Prostate gland (tissue), 2 donors: ENCODE measurements around the gene USP13. TPM values are rescaled to one million over a fixed set of nuclear protein-coding genes. Genes with fewer than 3 reads are reported as not detected.
"Not testable (repeated sequence)": the region's sequence is repeated elsewhere in the genome, so short reads cannot be mapped to it uniquely, and the experiment has no call there.

Experiments
- DNase-seq: peaks from one replicate; pipeline ENCODE4 v3.0.0-alpha.2; 2019; ENCODE audit warnings: low spot score
- H3K27ac ChIP-seq, 2 donors: fragments of 200-600 bp; sonication (generic); 2 replicates each; pipeline ENCODE4 v1.5.1; 2017 to 2019
- H3K27me3 ChIP-seq: fragments of 200-600 bp; sonication (generic); replicated peaks from 2 replicates; pipeline ENCODE4 v1.5.1; 2019; ENCODE audit not compliant: insufficient read depth
- H3K36me3 ChIP-seq, 2 donors: fragments of 200-600 bp; sonication (generic); 1 replicate in 1 of 2; 2 replicates in 1 of 2; pipeline versions ENCODE4 v1.5.1 to v1.8.1; 2017 to 2019
- H3K4me1 ChIP-seq: fragments of 200-600 bp; sonication (generic); replicated peaks from 2 replicates; pipeline ENCODE4 v1.5.1; 2019
- H3K4me3 ChIP-seq, 2 donors: fragments of 200-600 bp; sonication (generic); 2 replicates each; pipeline ENCODE4 v1.5.1; 2017 to 2019
- H3K9me3 ChIP-seq: fragments of 200-600 bp; sonication (generic); 2 replicates; pipeline ENCODE4 v1.5.1; 2017
- POLR2A ChIP-seq: fragments of 450-650 bp; IDR thresholded peaks from one replicate; pipeline ENCODE4 v1.6.1; 2016; ENCODE audit warnings: antibody characterized with exemption, mild to moderate bottlenecking
- POLR2AphosphoS5 ChIP-seq: sonication (generic); formaldehyde crosslinking; IDR thresholded peaks from one replicate; pipeline ENCODE4 v1.6.1; 2017; ENCODE audit warnings: antibody characterized with exemption
- WGBS: methylation state at CpG from one replicate; pipeline ENCODE4 v1.1.5; 2018; 5-methylcytosine and 5-hydroxymethylcytosine counted together
- intact Hi-C: fragments of 100-400 bp; cut with DNase I; formaldehyde crosslinking; loops from one replicate; pipeline ENCODE4 v1.14.2; 2022
- total RNA-seq, 2 donors: library from RNA; depleted of rRNA; stranded (reverse); fragments of >200 nt; gene quantifications; one replicate each; pipeline ENCODE4 v1.1.0, GENCODE V29; 2016
- TF ChIP-seq, protein P1 (sequence below), 4 experiments: fragments of 200-600 bp in 2 of 4; fragments of 450-650 bp in 2 of 4; sonication (generic) in 2 of 4; IDR thresholded peaks; 1 replicate in 3 of 4; 2 replicates in 1 of 4; pipeline ENCODE4 v1.5.1; 2016 to 2019; ENCODE audit warnings: antibody characterized with exemption in 4 of 4, mild to moderate bottlenecking in 2 of 4, moderate library complexity in 2 of 4

USP13 gene
- total RNA-seq, 2 donors from 2014 or later, result 11.7 to 52.6 TPM

DNA sequence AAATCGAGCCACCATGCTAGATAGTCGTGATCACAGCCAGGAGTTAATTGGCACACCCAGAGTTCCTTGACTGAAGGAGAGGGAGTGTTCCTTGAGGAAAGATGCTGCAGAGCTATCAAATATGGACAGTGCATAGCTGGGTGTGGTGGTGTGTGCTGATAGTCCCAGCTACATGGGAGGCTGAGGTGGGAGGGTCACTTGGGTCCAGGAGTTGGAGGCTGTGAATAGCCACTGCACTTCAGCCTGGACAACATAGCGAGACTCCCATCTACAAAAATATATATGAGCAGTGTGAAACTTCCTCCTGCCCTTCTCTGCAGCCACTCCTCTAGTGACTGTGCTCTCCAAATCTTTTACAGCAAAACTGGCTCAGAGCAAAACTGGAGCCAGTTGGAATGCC lies 10.0 kb upstream of the USP13 start:
- intact Hi-C loops, result no loop called here
- Histone ChIP-seq H3K9me3 (no peaks in the 10 kb centered on the region), H3K27me3 (no peaks in the 10 kb centered on the region), H3K27ac (no peak overlapping the region), H3K36me3 (no peaks in the 10 kb centered on the region), H3K4me1 (no peaks in the 10 kb centered on the region), H3K4me3 (no peak overlapping the region)
- TF ChIP-seq, protein P1, sequence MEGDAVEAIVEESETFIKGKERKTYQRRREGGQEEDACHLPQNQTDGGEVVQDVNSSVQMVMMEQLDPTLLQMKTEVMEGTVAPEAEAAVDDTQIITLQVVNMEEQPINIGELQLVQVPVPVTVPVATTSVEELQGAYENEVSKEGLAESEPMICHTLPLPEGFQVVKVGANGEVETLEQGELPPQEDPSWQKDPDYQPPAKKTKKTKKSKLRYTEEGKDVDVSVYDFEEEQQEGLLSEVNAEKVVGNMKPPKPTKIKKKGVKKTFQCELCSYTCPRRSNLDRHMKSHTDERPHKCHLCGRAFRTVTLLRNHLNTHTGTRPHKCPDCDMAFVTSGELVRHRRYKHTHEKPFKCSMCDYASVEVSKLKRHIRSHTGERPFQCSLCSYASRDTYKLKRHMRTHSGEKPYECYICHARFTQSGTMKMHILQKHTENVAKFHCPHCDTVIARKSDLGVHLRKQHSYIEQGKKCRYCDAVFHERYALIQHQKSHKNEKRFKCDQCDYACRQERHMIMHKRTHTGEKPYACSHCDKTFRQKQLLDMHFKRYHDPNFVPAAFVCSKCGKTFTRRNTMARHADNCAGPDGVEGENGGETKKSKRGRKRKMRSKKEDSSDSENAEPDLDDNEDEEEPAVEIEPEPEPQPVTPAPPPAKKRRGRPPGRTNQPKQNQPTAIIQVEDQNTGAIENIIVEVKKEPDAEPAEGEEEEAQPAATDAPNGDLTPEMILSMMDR (IDR thresholded peaks at IDR 0.05), result no peak
- TF ChIP-seq POLR2AphosphoS5, result no peak
- no peak for TF ChIP-seq POLR2A
- WGBS, result 77% methylated on average over 3 of the region's 3 CpGs
- DNase-seq, result no peak

DNA sequence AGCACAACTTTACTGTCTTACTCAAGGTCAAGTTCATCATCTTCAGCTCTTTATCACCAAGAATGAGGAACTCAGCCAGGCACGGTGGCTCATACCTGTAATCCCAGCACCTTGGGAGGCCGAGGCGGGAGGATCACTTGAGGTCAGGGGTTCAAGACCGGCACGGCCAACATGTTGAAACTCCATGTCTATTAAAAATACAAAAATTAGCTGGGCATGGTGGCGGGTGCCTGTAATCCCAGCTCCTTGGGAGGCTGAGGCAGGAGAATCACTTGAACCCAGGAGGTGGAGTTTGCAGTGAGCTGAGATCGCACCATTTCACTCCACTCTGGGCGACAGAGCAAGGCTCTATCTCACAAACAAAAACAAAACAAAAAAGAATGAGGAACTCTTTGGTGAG lies 9.0 kb upstream of the USP13 start:
- H3K9me3 ChIP-seq, H3K36me3 ChIP-seq, H3K4me3 ChIP-seq, intact Hi-C loops, DNase-seq, H3K4me1 ChIP-seq, H3K27me3 ChIP-seq, H3K27ac ChIP-seq: not testable (repeated sequence)
- WGBS, result 97% methylated on average over 8 of the region's 8 CpGs

DNA sequence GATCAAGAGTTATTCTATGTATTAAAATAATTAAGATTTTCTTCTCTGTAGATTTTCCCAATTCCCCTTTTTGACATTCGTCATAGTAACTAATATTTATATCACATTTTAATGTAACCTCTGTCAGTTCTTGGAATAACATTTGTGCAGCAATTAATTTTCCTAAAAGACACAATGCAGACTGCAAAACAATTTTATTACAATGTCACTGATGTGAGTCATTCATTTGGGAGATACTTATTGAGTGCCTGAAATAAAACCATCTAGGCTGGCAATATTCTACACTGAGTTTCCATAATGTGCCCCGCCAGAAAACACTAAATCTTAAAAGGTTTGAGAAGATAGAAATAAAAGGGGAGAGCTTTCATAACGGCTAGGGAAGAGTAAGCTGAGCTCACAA lies 6.7 kb upstream of the USP13 start:
- H3K27me3 ChIP-seq, result no peaks in the 10 kb centered on the region
- no peaks in the 10 kb centered on the region for H3K9me3 ChIP-seq
- H3K4me1 ChIP-seq, result no peaks in the 10 kb centered on the region
- WGBS, result 68% methylated on average over 3 of the region's 3 CpGs
- H3K4me3 ChIP-seq, result no peak overlapping the region
- intact Hi-C loops, result no loop called here
- no peak overlapping the region for H3K27ac ChIP-seq
- TF ChIP-seq POLR2A (no peak), POLR2AphosphoS5 (no peak)
- TF ChIP-seq, protein P1 (IDR thresholded peaks at IDR 0.05), result no peak
- no peaks in the 10 kb centered on the region for H3K36me3 ChIP-seq
- DNase-seq, result no peak

GRCh38 chr3:179651687-179652446 lies 973 bp upstream of the USP13 start:
- DNase-seq, result no peak
- Histone ChIP-seq H3K9me3 (no peaks in the 10 kb centered on the region), H3K36me3 (no peaks in the 10 kb centered on the region), H3K4me1 (no peaks in the 10 kb centered on the region), H3K27me3 (no peaks in the 10 kb centered on the region), H3K27ac (peak overlapping the region; percentile 88 to 89), H3K4me3 (peak overlapping the region; percentile 76 to 80)
- TF ChIP-seq POLR2AphosphoS5 (no peak), POLR2A (no peak)
- TF ChIP-seq, protein P1 (IDR thresholded peaks at IDR 0.05), result no peak
- WGBS, result 47% methylated on average over 11 of the region's 11 CpGs
- intact Hi-C loops, result no loop called here

- Histone ChIP-seq H3K27ac (peak overlapping the region; percentile 88 to 89), H3K27me3 (no peaks in the 10 kb centered on the region), H3K9me3 (no peaks in the 10 kb centered on the region), H3K36me3 (no peaks in the 10 kb centered on the region), H3K4me1 (no peaks in the 10 kb centered on the region), H3K4me3 (peak overlapping the region; percentile 76 to 80)
- WGBS, result under 1% methylated on average over 66 of the region's 77 CpGs
- peak; percentile 74 for DNase-seq
- TF ChIP-seq POLR2AphosphoS5 (no peak), POLR2A (no peak)
- TF ChIP-seq, protein P1 (IDR thresholded peaks at IDR 0.05), result no peak
- intact Hi-C loops, result no loop called here
Observed at GRCh38 chr3:179653096-179653797, 407 bp downstream of the USP13 start.
